ENCODE measurements around the gene SNIP1.

Gene SNIP1

GRCh38 chr1:37517569-37517968 is 36.5 kb downstream of the SNIP1 start:
- Histone ChIP-seq H3K9me3 (no peaks in the 10 kb centered on the region), H3K36me3 (peaks cover 2% of the 10 kb centered on the region), H3K4me3 (ENCODE audit: low read depth in 1 of 2, low read length in 1 of 2) (no peak overlapping the region), H3K4me1 (ENCODE audit: control insufficient read depth in 1 of 2, insufficient read depth in 1 of 2, low read depth in 1 of 2, low read length in 1 of 2) (peaks cover 18 to 19% of the 10 kb centered on the region in 2 experiments), H3K27me3 (no peaks in the 10 kb centered on the region), H3K27ac (no peak overlapping the region)
- TF ChIP-seq CTCF (IDR thresholded peaks at IDR 0.05), result no peak

GRCh38 chr1:37515185-37516034 is 38.7 kb downstream of the SNIP1 start:
- H3K27me3 ChIP-seq, result no peaks in the 10 kb centered on the region
- peak overlapping the region; percentile 77 to 86 for H3K4me3 ChIP-seq (ENCODE audit: low read depth in 1 of 2, low read length in 1 of 2)
- TF ChIP-seq CTCF (IDR thresholded peaks at IDR 0.05), result no peak
- peak overlapping the region; percentile 89 for H3K27ac ChIP-seq
- H3K4me1 ChIP-seq (ENCODE audit: control insufficient read depth in 1 of 2, insufficient read depth in 1 of 2, low read depth in 1 of 2, low read length in 1 of 2), result peaks cover 18 to 19% of the 10 kb centered on the region in 2 experiments
- H3K36me3 ChIP-seq, result peaks cover 16% of the 10 kb centered on the region
- H3K9me3 ChIP-seq, result no peaks in the 10 kb centered on the region

GRCh38 chr1:37514350-37515184 is 39.5 kb downstream of the SNIP1 start, which contains the start of gene MEAF6:
TSS of gene MEAF6 (minus strand) at chr1:37514766. CDS start at chr1:37514746, 20 bp downstream.
- H3K27ac ChIP-seq, result peak within 1 kb of the TSS; percentile 89
- no peaks in the 10 kb centered on the region for H3K27me3 ChIP-seq
- H3K4me3 ChIP-seq (ENCODE audit: low read depth in 1 of 2, low read length in 1 of 2), result peak within 1 kb of the TSS; percentile 77 to 86
- peaks cover 16% of the 10 kb centered on the region for H3K36me3 ChIP-seq
- no peaks in the 10 kb centered on the region for H3K9me3 ChIP-seq
- peak; percentile 86 for TF ChIP-seq CTCF (IDR thresholded peaks at IDR 0.05)
- H3K4me1 ChIP-seq (ENCODE audit: control insufficient read depth in 1 of 2, insufficient read depth in 1 of 2, low read depth in 1 of 2, low read length in 1 of 2), result peaks cover 18 to 19% of the 10 kb centered on the region in 2 experiments

- Histone ChIP-seq H3K27me3 (no peaks in the 10 kb centered on the region), H3K9me3 (no peaks in the 10 kb centered on the region), H3K4me3 (ENCODE audit: low read depth in 1 of 2, low read length in 1 of 2) (peak overlapping the region; percentile 77 to 86), H3K4me1 (ENCODE audit: control insufficient read depth in 1 of 2, insufficient read depth in 1 of 2, low read depth in 1 of 2, low read length in 1 of 2) (peaks cover 18 to 19% of the 10 kb centered on the region in 2 experiments), H3K27ac (peak overlapping the region; percentile 89), H3K36me3 (peaks cover 21% of the 10 kb centered on the region)
- no peak for TF ChIP-seq CTCF (IDR thresholded peaks at IDR 0.05)
These were observed 40.2 kb downstream of the SNIP1 start for GRCh38 chr1:37513795-37514349.

- TF ChIP-seq CTCF (IDR thresholded peaks at IDR 0.05), result no peak
- Histone ChIP-seq H3K4me3 (ENCODE audit: low read depth in 1 of 2, low read length in 1 of 2) (no peak overlapping the region), H3K4me1 (ENCODE audit: control insufficient read depth in 1 of 2, insufficient read depth in 1 of 2, low read depth in 1 of 2, low read length in 1 of 2) (peaks cover 11% of the 10 kb centered on the region in 2 experiments), H3K36me3 (peaks cover 44% of the 10 kb centered on the region), H3K27ac (no peak overlapping the region), H3K27me3 (no peaks in the 10 kb centered on the region), H3K9me3 (no peaks in the 10 kb centered on the region)
These were observed 44.9 kb downstream of the SNIP1 start for GRCh38 chr1:37509181-37509580.

Data from neutrophil (primary cell).